A549 treated with Mapracorat at 1 μM for 4 hours (cell line): Measurements from ENCODE around the gene CLRN2. TPM values are rescaled to one million over a fixed set of nuclear protein-coding genes. Genes with fewer than 3 reads are reported as not detected.

ENCODE experiments used
- total RNA-seq: library from RNA; stranded (reverse); fragments of 200-300 nt; extraction: Qiagen RNA extraction; gene quantifications from 5 replicates; pipeline ENCODE4 v1.2.3, GENCODE V29; 2022

CLRN2 gene
- total RNA-seq, result not detected in 5 replicates

GRCh38 chr4:17514865-17515264, at the start of gene CLRN2:
CLRN2 (plus strand) TSS chr4:17515165; CDS start chr4:17515267, 102 bp downstream.

DNA sequence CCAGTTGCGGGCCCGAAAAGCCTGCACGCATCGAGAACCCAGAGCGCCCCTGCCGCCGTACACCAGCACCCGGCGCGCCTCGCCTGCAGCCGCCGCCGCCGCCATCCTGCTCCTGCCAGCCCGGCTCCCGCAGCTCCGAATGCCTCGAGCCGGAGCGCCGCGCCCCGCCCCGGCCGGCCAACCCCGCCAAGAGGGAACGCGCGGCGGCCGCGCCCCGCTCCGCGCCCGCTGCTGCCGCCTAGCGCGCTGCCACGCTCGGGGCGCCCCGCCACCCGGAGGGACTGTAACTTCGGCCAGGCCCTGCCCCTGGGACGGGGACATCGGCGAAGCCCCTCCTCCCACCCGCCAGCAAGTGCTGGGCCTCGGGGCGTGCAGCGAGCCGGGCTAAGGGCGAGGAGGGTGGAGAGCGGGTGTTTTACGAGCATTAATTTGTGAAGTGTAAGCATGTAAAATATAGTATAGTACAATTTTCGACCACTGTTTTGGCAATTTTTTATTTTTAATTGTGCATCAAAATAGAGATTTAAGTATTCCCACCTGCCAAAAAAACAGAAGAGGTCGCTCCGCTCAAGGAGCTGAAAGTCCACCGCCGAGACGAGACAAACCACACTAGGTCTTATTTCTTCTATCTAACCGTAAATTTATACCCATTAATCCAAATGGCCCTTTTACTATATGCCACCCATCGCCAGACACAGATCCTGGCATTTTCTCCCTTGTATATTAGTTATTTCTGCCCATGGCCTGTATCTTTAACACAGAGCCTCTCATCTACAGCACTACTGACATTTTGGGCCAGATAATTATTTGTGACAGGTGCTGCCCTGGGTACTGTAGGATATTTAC, 2.8 kb upstream of the CLRN2 start, which contains the start of gene QDPR:
TSS of gene QDPR (minus strand) at position 141 of the 846 bp plus-strand sequence. CDS start at position 105, 36 bp downstream.

Other genes with a start within 250 kb of the CLRN2 start
- gene QDPR, start 3.1 kb upstream of the CLRN2 start, total RNA-seq, result 46.5 to 52.5 TPM (median 50.0 TPM) in 5 replicates
- gene LAP3, start 62.0 kb downstream of the CLRN2 start, total RNA-seq, result 34.2 to 40.7 TPM (median 35.0 TPM) in 5 replicates
- 19.9 to 38.2 TPM (median 32.2 TPM) in 5 replicates for gene MED28, start 99.5 kb downstream of the CLRN2 start, total RNA-seq